K562 (cell line): ENCODE results near the gene SIRT4. TPM values are rescaled to one million over a fixed set of nuclear protein-coding genes. Genes with fewer than 3 reads are reported as not detected.

ENCODE experiments used
- ARID2 ChIP-seq: fragments of 450-650 bp; IDR thresholded peaks from 2 replicates; pipeline ENCODE4 v1.6.1; 2017; ENCODE audit warnings: antibody characterized with exemption, mild to moderate bottlenecking
- DEAF1 ChIP-seq: fragments of 450-650 bp; formaldehyde crosslinking; IDR thresholded peaks from 2 replicates; pipeline ENCODE4 v1.4.0; 2020; ENCODE audit warnings: mild to moderate bottlenecking, moderate library complexity
- E2F4 ChIP-seq: sonication (generic); formaldehyde crosslinking; IDR thresholded peaks from 2 replicates; pipeline ENCODE4 v1.8.0; 2022; ENCODE audit warnings: mild to moderate bottlenecking, low read depth, missing genetic modification reagents
- FOXP1 ChIP-seq: sonication (generic); formaldehyde crosslinking; IDR thresholded peaks from 2 replicates; pipeline ENCODE4 v1.8.0; 2022; ENCODE audit warnings: mild to moderate bottlenecking, missing genetic modification reagents
- ID3 ChIP-seq, 2 experiments: fragments of 250-450 bp in 1 of 2; fragments of 450-650 bp in 1 of 2; sonication (Bioruptor Pico) in 1 of 2; IDR thresholded peaks; 2 replicates each; pipeline versions ENCODE4 v1.6.1 to v1.8.0; 2016 to 2021; ENCODE audit warnings: mild to moderate bottlenecking in 2 of 2, moderate library complexity in 2 of 2, missing compliant biosample characterization in 1 of 2, missing genetic modification characterization in 1 of 2
- JUN ChIP-seq, 2 experiments: sonication (generic) in 1 of 2; formaldehyde crosslinking in 1 of 2; IDR thresholded peaks; 2 replicates each; pipeline versions ENCODE4 v1.6.1 to v1.8.0; 2012 to 2022; ENCODE audit warnings: borderline replicate concordance in 2 of 2, mild to moderate bottlenecking in 2 of 2, improper control_type of control experiment in 1 of 2, low read depth in 1 of 2, low read length in 1 of 2, missing genetic modification reagents in 1 of 2
- MYC ChIP-seq, 2 experiments: fragments of 250-450 bp in 1 of 2; sonication (Bioruptor Pico) in 1 of 2; IDR thresholded peaks; 2 replicates each; pipeline versions ENCODE4 v1.5.1 to v1.6.1; 2012 to 2021; ENCODE audit warnings: low read depth in 2 of 2, borderline replicate concordance in 1 of 2, improper control_type of control experiment in 1 of 2, low read length in 1 of 2, mild to moderate bottlenecking in 1 of 2, moderate library complexity in 1 of 2
- PBX2 ChIP-seq, 2 experiments: IDR thresholded peaks in 1 of 2; conservative IDR thresholded peaks in 1 of 2; 2 replicates each; pipeline ENCODE4 v1.6.1; 2016; ENCODE audit warnings: low read depth in 2 of 2, mild to moderate bottlenecking in 1 of 2, missing compliant biosample characterization in 1 of 2, missing genetic modification characterization in 1 of 2, moderate library complexity in 1 of 2
- PKNOX1 ChIP-seq: fragments of 450-650 bp; IDR thresholded peaks from 2 replicates; pipeline ENCODE4 v1.6.1; 2016
- STAG1 ChIP-seq: sonication (generic); formaldehyde crosslinking; IDR thresholded peaks from 2 replicates; pipeline ENCODE4 v1.5.0; 2020; ENCODE audit warnings: missing genetic modification reagents, borderline replicate concordance
- TGIF2 ChIP-seq: sonication (generic); formaldehyde crosslinking; IDR thresholded peaks from 2 replicates; pipeline ENCODE4 v1.8.1; 2022; ENCODE audit warnings: mild to moderate bottlenecking, missing genetic modification reagents, moderate library complexity
- TSHZ1 ChIP-seq: fragments of 250-450 bp; sonication (Bioruptor Pico); IDR thresholded peaks from 2 replicates; pipeline ENCODE4 v1.4.0; 2020; ENCODE audit warnings: mild to moderate bottlenecking, moderate library complexity
- ZBTB7A ChIP-seq: IDR thresholded peaks from 2 replicates; pipeline ENCODE4 v1.6.1; 2011; ENCODE audit warnings: low read depth, mild to moderate bottlenecking, low read length, moderate library complexity, borderline replicate concordance; ENCODE audit not compliant: control insufficient read depth
- polyA plus RNA-seq, 8 experiments: library from polyadenylated mRNA; depleted of rRNA in 4 of 8; stranded (reverse) in 5 of 8; unstranded in 3 of 8; fragments of >200 nt; fragmentation: Nextera tagmentation in 2 of 8; fragmentation: Illumina TruSeq in 1 of 8; extraction: Ambion mirVana in 2 of 8; extraction: Trizol in 1 of 8; gene quantifications; 2 replicates each; pipeline versions ENCODE4 v1.2.1 to v1.2.3, GENCODE V29; 2011 to 2014; ENCODE audit warnings: inconsistent platforms in 1 of 8, missing spikeins in 1 of 8
- total RNA-seq, 7 experiments: library from RNA; depleted of rRNA in 6 of 7; stranded (reverse); fragments of >200 nt in 6 of 7; fragmentation: Illumina TruSeq in 2 of 7; extraction: Trizol in 2 of 7; gene quantifications; 2 replicates each; pipeline versions ENCODE4 v1.2.1 to v1.2.3, GENCODE V29; 2011 to 2021; ENCODE audit warnings: low replicate concordance in 1 of 7

The SIRT4 gene
- total and polyA plus RNA-seq, 9 of the 15 experiments (the other 6 are each of a cell fraction or from before 2014, with no cell fraction given) = 0.86 to 5.2 (median 2.4) TPM

- TF ChIP-seq TSHZ1 (no peak), MYC (IDR thresholded peaks at IDR 0.05; ENCODE audit: low read depth, low read length) (0 out of 2 replicates have a peak, but pooled peaks have one; percentile 13), MYC (CRISPR knock-in tag; IDR thresholded peaks at IDR 0.05; ENCODE audit: borderline replicate concordance, low read depth) (no peak), ARID2 (peak; percentile 83; the same call in 1 of the 2 replicates), STAG1 (CRISPR knock-in tag) (peak; percentile 86; the same call in 1 of the 2 replicates), ZBTB7A (peak; percentile 69; the same call in 1 of the 2 replicates), JUN (IDR thresholded peaks at IDR 0.05; ENCODE audit: borderline replicate concordance, low read depth, low read length) (peak; percentile 83), JUN (CRISPR knock-in tag; IDR thresholded peaks at IDR 0.05; ENCODE audit: borderline replicate concordance) (no peak), E2F4 (CRISPR knock-in tag) (no peak), DEAF1 (CRISPR knock-in tag) (peak; percentile 86), TGIF2 (no peak), PBX2 (CRISPR knock-in tag; IDR thresholded peaks at IDR 0.05; ENCODE audit: low read depth) (no peak; the same call in 1 of the 2 replicates), PBX2 (tag; conservative IDR thresholded peaks at IDR 0.05; ENCODE audit: low read depth) (0 out of 2 replicates have a peak, but pooled peaks have one; percentile 34), PKNOX1 (peak; percentile 86), ID3 (CRISPR knock-in tag; IDR thresholded peaks at IDR 0.05) (no peak), ID3 (tag; IDR thresholded peaks at IDR 0.05) (0 out of 2 replicates have a peak, but pooled peaks have one; percentile 18), FOXP1 (CRISPR knock-in tag) (0 out of 2 replicates have a peak, but pooled peaks have one; percentile 37)
Observed at GRCh38 chr12:120356567-120357030, 54.5 kb downstream of the SIRT4 start (continued).
